Esophagus muscularis mucosa (tissue), 4 donors: ENCODE results near the gene POLE. TPM values are rescaled to one million over a fixed set of nuclear protein-coding genes. Genes with fewer than 3 reads are reported as not detected.

Source experiments
- DNase-seq: peaks from one replicate; pipeline ENCODE4 v3.0.0-alpha.2; 2017; ENCODE audit errors: extremely low spot score
- H3K27ac ChIP-seq, 4 donors: fragments of 200-600 bp; sonication (generic); replicated peaks in 1 of 4; 1 replicate in 3 of 4; 2 replicates in 1 of 4; pipeline ENCODE4 v1.5.1; 2016 to 2019; ENCODE audit warnings: mild to moderate bottlenecking in 1 of 4
- H3K27me3 ChIP-seq, 4 donors: fragments of 200-600 bp; sonication (generic); one replicate each; pipeline versions ENCODE4 v1.5.1 to v1.6.0; 2016 to 2019
- H3K36me3 ChIP-seq, 4 donors: fragments of 200-600 bp; sonication (generic); one replicate each; pipeline ENCODE4 v1.5.1; 2016 to 2019
- H3K4me1 ChIP-seq, 4 donors: fragments of 200-600 bp; sonication (generic); one replicate each; pipeline ENCODE4 v1.5.1; 2016 to 2019
- H3K4me3 ChIP-seq, 4 donors: fragments of 200-600 bp; sonication (generic); 1 replicate in 2 of 4; 2 replicates in 2 of 4; pipeline ENCODE4 v1.5.1; 2016 to 2019; ENCODE audit warnings: mild to moderate bottlenecking in 4 of 4, moderate library complexity in 1 of 4
- H3K9me3 ChIP-seq, 4 donors: fragments of 200-600 bp; sonication (generic); 1 replicate in 3 of 4; 2 replicates in 1 of 4; pipeline ENCODE4 v1.5.1; 2016 to 2019
- EP300 ChIP-seq: sonication (generic); formaldehyde crosslinking; IDR thresholded peaks from one replicate; pipeline ENCODE4 v1.6.1; 2017; ENCODE audit warnings: antibody characterized with exemption
- POLR2A ChIP-seq: fragments of 450-650 bp; IDR thresholded peaks from one replicate; pipeline ENCODE4 v1.6.1; 2017; ENCODE audit warnings: antibody characterized with exemption, moderate library complexity, mild to moderate bottlenecking, low read depth
- POLR2AphosphoS5 ChIP-seq, 2 donors: sonication (generic); formaldehyde crosslinking; IDR thresholded peaks; one replicate each; pipeline ENCODE4 v1.6.1; 2017; ENCODE audit warnings: antibody characterized with exemption in 2 of 2
- WGBS: methylation state at CpG from one replicate; pipeline ENCODE4 v1.1.5; 2018; 5-methylcytosine and 5-hydroxymethylcytosine counted together
- intact Hi-C: fragments of 100-400 bp; cut with DNase I; formaldehyde crosslinking; loops from one replicate; pipeline ENCODE4 v1.15.1; 2023
- total RNA-seq, 4 donors: library from RNA; depleted of rRNA; stranded (reverse); fragments of >200 nt; gene quantifications; one replicate each; pipeline versions ENCODE4 v1.1.0 to v1.2.1, GENCODE V29; 2016
- TF ChIP-seq, protein P1 (sequence below), 3 experiments: fragments of 200-600 bp in 2 of 3; fragments of 450-650 bp in 1 of 3; sonication (generic) in 2 of 3; IDR thresholded peaks; one replicate each; pipeline ENCODE4 v1.5.1; 2017 to 2019; ENCODE audit warnings: antibody characterized with exemption in 3 of 3, mild to moderate bottlenecking in 2 of 3, moderate library complexity in 1 of 3

Gene POLE
- total RNA-seq, 4 donors from 2014 or later, result 17.2 to 32.4 (median 24.8) TPM

- Histone ChIP-seq H3K36me3 (peaks cover 35 to 80% (median 77%) of the 10 kb centered on the region in 4 donors), H3K27me3 (no peaks in the 10 kb centered on the region), H3K27ac (no peak overlapping the region), H3K4me1 (no peaks in the 10 kb centered on the region), H3K9me3 (no peaks in the 10 kb centered on the region), H3K4me3 (no peak overlapping the region)
- no peak for DNase-seq
- intact Hi-C loops, result no loop called here
- TF ChIP-seq POLR2AphosphoS5 (IDR thresholded peaks at IDR 0.05) (no peak), POLR2A (no peak), EP300 (no peak)
- TF ChIP-seq, protein P1, sequence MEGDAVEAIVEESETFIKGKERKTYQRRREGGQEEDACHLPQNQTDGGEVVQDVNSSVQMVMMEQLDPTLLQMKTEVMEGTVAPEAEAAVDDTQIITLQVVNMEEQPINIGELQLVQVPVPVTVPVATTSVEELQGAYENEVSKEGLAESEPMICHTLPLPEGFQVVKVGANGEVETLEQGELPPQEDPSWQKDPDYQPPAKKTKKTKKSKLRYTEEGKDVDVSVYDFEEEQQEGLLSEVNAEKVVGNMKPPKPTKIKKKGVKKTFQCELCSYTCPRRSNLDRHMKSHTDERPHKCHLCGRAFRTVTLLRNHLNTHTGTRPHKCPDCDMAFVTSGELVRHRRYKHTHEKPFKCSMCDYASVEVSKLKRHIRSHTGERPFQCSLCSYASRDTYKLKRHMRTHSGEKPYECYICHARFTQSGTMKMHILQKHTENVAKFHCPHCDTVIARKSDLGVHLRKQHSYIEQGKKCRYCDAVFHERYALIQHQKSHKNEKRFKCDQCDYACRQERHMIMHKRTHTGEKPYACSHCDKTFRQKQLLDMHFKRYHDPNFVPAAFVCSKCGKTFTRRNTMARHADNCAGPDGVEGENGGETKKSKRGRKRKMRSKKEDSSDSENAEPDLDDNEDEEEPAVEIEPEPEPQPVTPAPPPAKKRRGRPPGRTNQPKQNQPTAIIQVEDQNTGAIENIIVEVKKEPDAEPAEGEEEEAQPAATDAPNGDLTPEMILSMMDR (IDR thresholded peaks at IDR 0.05), result no peak
- 99% methylated on average over 11 of the region's 11 CpGs for WGBS
These were observed 55.5 kb downstream of the POLE start for GRCh38 chr12:132631666-132632065.

- no peaks in the 10 kb centered on the region for H3K4me1 ChIP-seq
- WGBS, result 88% methylated on average over 6 of the region's 6 CpGs
- H3K27me3 ChIP-seq, result no peaks in the 10 kb centered on the region
- H3K36me3 ChIP-seq, result peaks cover 34 to 76% (median 74%) of the 10 kb centered on the region in 4 donors
- intact Hi-C loops, result no loop called here
- no peak overlapping the region for H3K4me3 ChIP-seq
- no peaks in the 10 kb centered on the region for H3K9me3 ChIP-seq
- TF ChIP-seq POLR2A (no peak), POLR2AphosphoS5 (IDR thresholded peaks at IDR 0.05) (no peak), EP300 (no peak)
- TF ChIP-seq, protein P1 (IDR thresholded peaks at IDR 0.05), result no peak
- no peak for DNase-seq
- no peak overlapping the region for H3K27ac ChIP-seq
These were observed 56.5 kb downstream of the POLE start for GRCh38 chr12:132630672-132631071.

DNA sequence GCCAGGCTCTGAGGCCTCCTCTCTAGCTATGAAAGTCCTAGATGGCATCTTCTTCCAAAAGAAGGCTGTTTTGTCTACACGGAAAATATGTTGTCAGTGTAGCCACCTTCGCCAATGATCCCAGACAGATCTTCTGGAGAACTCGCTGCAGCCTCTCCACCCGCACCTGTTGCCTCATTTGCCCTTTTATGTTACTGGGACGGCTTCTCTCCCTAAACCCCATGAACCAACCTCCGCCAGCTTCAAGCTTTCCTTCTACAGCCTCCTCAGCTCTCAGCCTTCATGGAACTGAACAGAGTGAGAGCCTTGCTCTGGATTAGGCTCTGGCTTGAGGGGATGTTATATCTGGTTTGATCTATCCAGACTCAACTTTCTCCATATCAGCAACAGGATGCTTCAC, 57.8 kb downstream of the POLE start:
- WGBS, result 99% methylated on average over 6 of the region's 6 CpGs
- H3K27me3 ChIP-seq, result no peaks in the 10 kb centered on the region

GRCh38 chr12:132625731-132626430, 61.3 kb downstream of the POLE start:
- WGBS, result 80% methylated on average over 16 of the region's 24 CpGs
- DNase-seq, result no peak
- intact Hi-C loops, result no loop called here
- Histone ChIP-seq H3K36me3 (peaks cover 14 to 50% (median 46%) of the 10 kb centered on the region in 4 donors), H3K4me1 (peaks cover 8 to 20% (median 17%) of the 10 kb centered on the region in 4 donors), H3K4me3 (no peak overlapping the region), H3K27ac (no peak overlapping the region), H3K27me3 (peaks cover 0 to 4% (median 0%) of the 10 kb centered on the region in 4 donors), H3K9me3 (no peaks in the 10 kb centered on the region)
- TF ChIP-seq POLR2A, result no peak

More for the DNA sequence above, 57.8 kb downstream of the POLE start:
- H3K9me3 ChIP-seq, result no peaks in the 10 kb centered on the region
- no peak overlapping the region for H3K4me3 ChIP-seq
- H3K4me1 ChIP-seq, result no peaks in the 10 kb centered on the region
- no peak overlapping the region for H3K27ac ChIP-seq
- intact Hi-C loops, result no loop called here
- DNase-seq, result no peak
- no peak for TF ChIP-seq POLR2A
- TF ChIP-seq POLR2AphosphoS5 (IDR thresholded peaks at IDR 0.05), result no peak
- TF ChIP-seq EP300, result no peak
- TF ChIP-seq, protein P1 (IDR thresholded peaks at IDR 0.05), result no peak
- H3K36me3 ChIP-seq, result peaks cover 34 to 76% (median 74%) of the 10 kb centered on the region in 4 donors

GRCh38 chr12:132624910-132625630, 62.1 kb downstream of the POLE start:
- Histone ChIP-seq H3K4me3 (no peak overlapping the region), H3K4me1 (peaks cover 8 to 20% (median 18%) of the 10 kb centered on the region in 4 donors), H3K9me3 (no peaks in the 10 kb centered on the region), H3K27me3 (peaks cover 0 to 12% (median 4%) of the 10 kb centered on the region in 4 donors), H3K27ac (no peak overlapping the region), H3K36me3 (peaks cover 14 to 42% (median 38%) of the 10 kb centered on the region in 4 donors)
- TF ChIP-seq, protein P1 (IDR thresholded peaks at IDR 0.05), result no peak
- TF ChIP-seq POLR2AphosphoS5 (IDR thresholded peaks at IDR 0.05), result no peak
- TF ChIP-seq EP300, result no peak
- no peak for TF ChIP-seq POLR2A
- 93% methylated on average over 29 of the region's 32 CpGs for WGBS
- intact Hi-C loops, result no loop called here
- DNase-seq, result no peak
